Epithelial cell of esophagus (primary cell): ENCODE results near the gene TMEM209.

Source experiments
- DNase-seq: peaks from one replicate; pipeline ENCODE4 v3.0.0; 2010; ENCODE audit warnings: low read depth
- H3K4me3 ChIP-seq: 2 replicates; pipeline ENCODE4 v1.5.1; 2011; ENCODE audit warnings: mild to moderate bottlenecking, low read length, control low read depth
- TF ChIP-seq, protein P1 (sequence below): IDR thresholded peaks from 2 replicates; pipeline ENCODE4 v1.5.1; 2011; ENCODE audit warnings: low read depth, mild to moderate bottlenecking, low read length, control low read depth, inconsistent platforms; ENCODE audit not compliant: insufficient read depth; ENCODE audit errors: missing control alignments

TMEM209 gene

DNA sequence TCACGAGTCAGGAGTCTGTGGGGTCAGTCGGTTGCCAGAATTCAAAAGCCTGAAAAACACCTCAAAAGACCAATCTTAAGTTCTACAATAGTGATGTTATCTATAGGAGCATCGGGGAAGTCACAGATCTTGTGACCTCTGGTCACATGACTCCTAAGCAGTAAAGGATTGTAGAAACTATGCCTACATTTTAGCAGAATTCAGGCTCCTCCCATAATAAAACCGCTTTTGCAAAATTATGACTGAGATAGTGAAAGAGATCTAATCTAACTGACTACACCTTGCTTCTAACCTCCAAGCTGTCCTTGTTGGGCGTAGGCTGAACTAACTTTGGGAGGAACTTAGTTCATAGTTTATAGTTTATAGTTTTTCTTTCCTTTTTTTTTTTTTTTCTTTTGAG, 19.0 kb upstream of the TMEM209 start:
- no peak for DNase-seq
- TF ChIP-seq, protein P1, sequence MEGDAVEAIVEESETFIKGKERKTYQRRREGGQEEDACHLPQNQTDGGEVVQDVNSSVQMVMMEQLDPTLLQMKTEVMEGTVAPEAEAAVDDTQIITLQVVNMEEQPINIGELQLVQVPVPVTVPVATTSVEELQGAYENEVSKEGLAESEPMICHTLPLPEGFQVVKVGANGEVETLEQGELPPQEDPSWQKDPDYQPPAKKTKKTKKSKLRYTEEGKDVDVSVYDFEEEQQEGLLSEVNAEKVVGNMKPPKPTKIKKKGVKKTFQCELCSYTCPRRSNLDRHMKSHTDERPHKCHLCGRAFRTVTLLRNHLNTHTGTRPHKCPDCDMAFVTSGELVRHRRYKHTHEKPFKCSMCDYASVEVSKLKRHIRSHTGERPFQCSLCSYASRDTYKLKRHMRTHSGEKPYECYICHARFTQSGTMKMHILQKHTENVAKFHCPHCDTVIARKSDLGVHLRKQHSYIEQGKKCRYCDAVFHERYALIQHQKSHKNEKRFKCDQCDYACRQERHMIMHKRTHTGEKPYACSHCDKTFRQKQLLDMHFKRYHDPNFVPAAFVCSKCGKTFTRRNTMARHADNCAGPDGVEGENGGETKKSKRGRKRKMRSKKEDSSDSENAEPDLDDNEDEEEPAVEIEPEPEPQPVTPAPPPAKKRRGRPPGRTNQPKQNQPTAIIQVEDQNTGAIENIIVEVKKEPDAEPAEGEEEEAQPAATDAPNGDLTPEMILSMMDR = no peak
- no peak overlapping the region for H3K4me3 ChIP-seq

DNA sequence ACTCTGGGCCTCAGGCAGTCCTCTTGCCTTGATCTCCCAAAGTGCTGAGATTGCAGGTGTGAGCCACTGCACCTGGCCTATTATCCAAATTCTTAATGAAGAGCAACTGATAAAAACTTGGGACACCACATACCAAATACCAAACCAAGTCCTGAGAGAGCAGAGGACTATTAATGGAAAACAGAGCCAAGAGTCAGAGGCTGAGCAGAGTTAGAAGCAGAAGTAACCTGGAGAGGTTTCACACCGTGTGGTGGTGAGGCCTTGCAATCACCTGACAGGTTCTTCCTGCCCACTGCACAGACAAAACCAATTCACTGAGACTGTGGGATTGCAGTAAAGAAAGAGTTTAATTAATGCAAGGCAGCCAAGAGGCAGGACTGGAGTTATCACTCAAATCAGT, 18.4 kb upstream of the TMEM209 start:
- TF ChIP-seq, protein P1 = no peak
- DNase-seq = no peak
- no peak overlapping the region for H3K4me3 ChIP-seq

DNA sequence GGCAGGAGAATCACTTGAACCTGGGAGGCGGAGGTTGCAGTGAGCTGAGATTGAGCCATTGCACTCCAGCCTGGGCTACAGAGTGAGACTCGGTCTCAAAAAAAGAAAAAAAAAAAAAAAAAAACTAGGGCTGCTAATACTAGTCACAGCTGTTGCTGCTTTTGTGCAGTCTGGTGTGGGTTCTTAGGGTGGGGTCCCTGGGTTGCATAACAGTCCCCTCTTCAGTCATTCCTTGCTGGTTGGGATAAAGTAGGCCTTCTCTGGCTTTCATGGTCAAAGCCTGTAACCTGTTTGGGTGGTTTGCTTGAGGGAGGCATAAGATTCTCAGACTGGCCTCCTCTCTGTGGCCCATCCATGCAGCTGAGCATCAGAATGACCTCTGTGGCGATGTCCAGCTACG, 16.5 kb upstream of the TMEM209 start:
- TF ChIP-seq, protein P1 = no peak
- H3K4me3 ChIP-seq = no peak overlapping the region
- no peak for DNase-seq

DNA sequence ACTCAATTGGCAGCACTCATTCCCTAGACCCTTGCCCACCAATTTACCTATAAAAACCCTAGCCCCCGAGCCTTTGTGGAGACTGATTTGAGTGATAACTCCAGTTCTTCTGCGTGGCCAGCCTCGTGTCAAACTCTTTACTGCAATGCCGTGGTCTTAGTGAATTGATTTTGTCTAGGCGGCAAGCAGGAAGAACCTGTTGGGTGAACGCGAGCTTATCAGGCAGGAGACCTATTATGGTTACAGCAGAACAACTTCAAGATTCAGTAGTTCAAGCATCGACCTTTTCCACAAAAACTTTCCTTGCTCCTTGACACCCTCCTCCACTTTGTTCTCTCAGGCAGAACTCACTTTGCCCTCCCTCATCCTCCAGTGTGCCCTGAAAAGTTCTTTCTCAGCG, 14.7 kb upstream of the TMEM209 start:
- no peak for DNase-seq
- no peak overlapping the region for H3K4me3 ChIP-seq
- TF ChIP-seq, protein P1 = no peak

DNA sequence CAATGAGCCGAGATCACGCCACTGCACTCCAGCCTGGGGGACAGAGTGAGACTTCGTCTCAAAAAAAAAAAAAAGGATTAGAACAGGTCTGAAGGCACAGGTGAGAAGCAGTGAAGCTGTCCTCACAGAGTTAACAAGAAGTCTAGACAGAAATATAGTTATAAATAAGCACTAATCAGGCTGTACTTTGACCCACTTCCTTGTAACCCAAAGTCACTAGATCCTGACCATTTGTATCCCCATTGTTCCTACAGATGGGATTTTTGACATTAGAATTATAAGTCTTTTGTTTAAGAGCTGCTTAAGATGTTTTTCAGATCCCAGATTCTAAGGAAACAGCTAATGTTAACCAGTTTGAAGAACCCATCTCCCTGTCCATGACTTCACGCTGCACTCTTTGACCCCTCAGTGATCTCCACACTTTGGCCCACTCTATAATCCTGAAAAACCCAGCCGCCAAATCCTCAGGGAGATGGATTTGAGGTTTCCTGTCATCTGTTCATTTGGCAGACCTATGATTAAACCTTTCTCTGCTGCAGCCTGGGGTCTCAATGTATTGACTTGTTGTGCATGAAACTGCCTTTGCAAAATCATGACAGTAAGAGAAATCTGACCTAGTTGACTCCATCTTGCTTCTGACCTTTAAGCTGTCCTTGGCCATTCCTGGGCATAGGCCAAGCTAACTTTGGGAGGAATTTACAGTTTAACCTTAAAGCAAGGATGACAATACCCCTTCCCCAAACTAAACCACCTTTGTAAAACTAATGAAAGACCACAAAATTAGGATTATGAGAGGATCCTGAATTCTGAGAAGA, 13.8 kb upstream of the TMEM209 start:
- TF ChIP-seq, protein P1 = no peak
- no peak overlapping the region for H3K4me3 ChIP-seq
- no peak for DNase-seq

DNA sequence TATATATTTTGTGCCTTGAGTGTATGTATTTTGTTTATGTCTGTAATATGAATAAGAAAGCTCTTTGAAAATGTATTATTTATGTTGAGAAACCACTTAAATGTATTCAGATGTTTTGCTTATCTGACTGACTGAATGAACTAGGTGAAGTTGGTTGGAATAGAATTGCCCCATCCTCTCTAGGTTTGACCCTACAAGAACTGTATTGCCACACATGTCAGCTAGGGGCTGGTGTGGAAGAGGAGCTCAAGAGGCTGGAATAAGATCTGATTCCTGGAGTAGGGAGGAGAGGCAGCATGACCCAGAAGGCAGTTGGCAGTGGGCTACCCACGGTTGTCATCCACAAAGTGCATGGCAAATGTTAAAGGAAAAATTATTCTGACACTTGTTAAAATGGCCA, 11.5 kb upstream of the TMEM209 start:
- TF ChIP-seq, protein P1 = no peak
- DNase-seq = no peak
- H3K4me3 ChIP-seq = no peak overlapping the region

DNA sequence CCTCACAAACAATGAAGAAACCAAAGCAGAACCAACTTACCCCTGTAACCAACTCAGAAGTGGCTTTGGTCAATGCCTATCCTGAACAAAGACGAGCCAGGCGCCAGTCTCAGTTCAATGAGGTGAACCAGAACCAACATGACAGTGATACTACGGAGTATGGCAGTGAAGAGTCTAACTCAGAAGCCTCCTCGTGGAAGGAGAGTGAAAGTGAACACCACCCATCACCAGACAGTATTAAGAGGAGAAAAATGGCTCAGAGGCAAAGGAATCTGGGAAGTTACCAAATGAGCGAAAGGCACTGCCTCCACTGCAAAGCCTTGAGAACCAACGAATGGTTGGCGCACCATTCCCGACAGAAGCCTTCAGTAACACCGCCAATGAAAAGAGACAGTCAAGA, 10.8 kb upstream of the TMEM209 start:
- no peak for DNase-seq
- H3K4me3 ChIP-seq = no peak overlapping the region
- TF ChIP-seq, protein P1 = no peak
